PC-3 (cell line): ENCODE measurements around the gene CTNNBIP1. TPM values are rescaled to one million over a fixed set of nuclear protein-coding genes. Genes with fewer than 3 reads are reported as not detected.

Source experiments
- ATAC-seq: fragments of 200-7000 bp; cut with Tn5 transposase; 2 replicates; pipeline ENCODE4 v1.9.1; 2020; ENCODE audit warnings: mild to moderate bottlenecking, moderate library complexity
- BruUV-seq: library from RNA; stranded (reverse); fragments of 400-500 nt; replicated peaks from 2 replicates; lab custom pipeline; 2021; lab: Mats Ljungman, UMichigan
- CTCF ChIA-PET: fragments of 300-600 bp; sonication (Branson Sonifier 250); formaldehyde crosslinking; loops from one replicate; lab custom pipeline; 2022; ENCODE audit warnings: antibody characterized with exemption; lab: Charles Lee
- POLR2A ChIA-PET: fragments of 300-600 bp; sonication (Branson Sonifier 250); formaldehyde crosslinking; loops from one replicate; lab custom pipeline; 2022; ENCODE audit warnings: antibody characterized with exemption; ENCODE audit not compliant: unreplicated experiment; lab: Charles Lee
- DNase-seq: peaks from one replicate; pipeline ENCODE4 v3.0.0-alpha.2; 2015
- H2AFZ ChIP-seq: fragments of 300-600 bp; sonication (generic); 2 replicates; pipeline ENCODE4 v1.6.0; 2016; ENCODE audit warnings: antibody characterized with exemption, low read length
- H3F3A ChIP-seq: fragments of 300-600 bp; sonication (generic); one replicate; pipeline ENCODE4 v1.6.0; 2017; ENCODE audit warnings: antibody characterized with exemption, low read length, control low read depth, mild to moderate bottlenecking; ENCODE audit not compliant: unreplicated experiment
- H3K27ac ChIP-seq: fragments of 300-600 bp; sonication (generic); 2 replicates; pipeline ENCODE4 v1.5.1; 2016; ENCODE audit warnings: mild to moderate bottlenecking, low read length
- H3K27me3 ChIP-seq: fragments of 300-600 bp; sonication (generic); 2 replicates; pipeline ENCODE4 v1.6.1; 2016; ENCODE audit warnings: low read length, mixed read lengths
- H3K36me3 ChIP-seq: fragments of 300-600 bp; sonication (generic); 2 replicates; pipeline ENCODE4 v1.6.1; 2016; ENCODE audit warnings: low read depth, mixed run types, low read length, mixed read lengths
- H3K4me1 ChIP-seq: fragments of 300-600 bp; sonication (generic); 2 replicates; pipeline ENCODE4 v1.5.1; 2016; ENCODE audit warnings: low read length; ENCODE audit not compliant: insufficient read depth
- H3K4me2 ChIP-seq: fragments of 300-600 bp; sonication (generic); 2 replicates; pipeline ENCODE4 v1.6.0; 2016; ENCODE audit warnings: low read length
- H3K4me3 ChIP-seq: fragments of 300-600 bp; sonication (generic); 2 replicates; pipeline ENCODE4 v1.5.1; 2016; ENCODE audit warnings: mild to moderate bottlenecking, low read length, mixed read lengths
- H3K79me2 ChIP-seq: fragments of 300-600 bp; sonication (generic); 2 replicates; pipeline ENCODE4 v1.6.1; 2017; ENCODE audit warnings: low read length, mixed read lengths
- H3K9ac ChIP-seq: fragments of 300-600 bp; sonication (generic); 2 replicates; pipeline ENCODE4 v1.6.0; 2016; ENCODE audit warnings: mild to moderate bottlenecking, low read length
- H3K9me2 ChIP-seq: fragments of 300-600 bp; sonication (generic); replicated peaks from 2 replicates; pipeline ENCODE4 v1.6.1; 2016; ENCODE audit warnings: mixed run types, low read length, mixed read lengths
- H3K9me3 ChIP-seq: fragments of 300-600 bp; sonication (generic); 2 replicates; pipeline ENCODE4 v1.6.1; 2016; ENCODE audit warnings: low read length, mixed read lengths
- H4K20me1 ChIP-seq: fragments of 300-600 bp; sonication (generic); 2 replicates; pipeline ENCODE4 v1.6.1; 2016; ENCODE audit warnings: low read length, mixed read lengths
- EZH2 ChIP-seq: fragments of 300-600 bp; sonication (generic); IDR thresholded peaks from one replicate; pipeline ENCODE4 v1.6.1; 2017; ENCODE audit warnings: antibody characterized with exemption, mild to moderate bottlenecking, low read length; ENCODE audit not compliant: unreplicated experiment
- EZH2phosphoT487 ChIP-seq: fragments of 300-600 bp; sonication (generic); IDR thresholded peaks from 2 replicates; pipeline ENCODE4 v1.6.1; 2018; ENCODE audit warnings: mild to moderate bottlenecking, antibody characterized with exemption, low read length, borderline replicate concordance
- intact Hi-C: fragments of 100-400 bp; cut with micrococcal nuclease; formaldehyde crosslinking; loops from 2 replicates; pipeline ENCODE4 v1.9.0; 2023
- total RNA-seq: library from RNA; depleted of rRNA; stranded (reverse); fragments of >200 nt; gene quantifications from 2 replicates; pipeline ENCODE4 v1.2.3, GENCODE V29; 2014
- TF ChIP-seq, protein P1 (sequence below): fragments of 300-600 bp; sonication (generic); conservative IDR thresholded peaks from 2 replicates; pipeline ENCODE4 v1.5.1; 2017; ENCODE audit warnings: antibody characterized with exemption, low read depth, mild to moderate bottlenecking, low read length

CTNNBIP1 gene
- total RNA-seq, 1 experiment from 2014 or later = 78.1 TPM

DNA sequence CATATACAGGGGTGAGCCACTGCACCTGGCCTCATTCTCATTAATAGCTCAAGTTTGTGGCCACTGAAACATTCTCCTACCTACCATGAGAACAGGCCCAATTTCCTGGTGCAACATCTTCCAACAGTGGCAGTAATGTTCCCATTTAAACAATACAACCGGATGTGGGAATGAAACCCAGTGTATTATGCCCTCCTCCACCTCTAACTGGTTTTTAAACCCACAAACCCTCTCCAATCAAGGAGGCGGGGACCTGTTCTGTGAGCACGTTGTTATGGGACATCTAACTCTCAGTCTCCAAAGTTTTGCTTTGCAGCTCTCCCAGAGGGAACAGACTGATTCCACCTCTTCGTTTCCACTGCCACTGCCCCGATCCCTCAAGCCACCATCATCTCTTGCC lies 2.6 kb downstream of the CTNNBIP1 start:
- CTCF ChIA-PET = no interaction called here

DNA sequence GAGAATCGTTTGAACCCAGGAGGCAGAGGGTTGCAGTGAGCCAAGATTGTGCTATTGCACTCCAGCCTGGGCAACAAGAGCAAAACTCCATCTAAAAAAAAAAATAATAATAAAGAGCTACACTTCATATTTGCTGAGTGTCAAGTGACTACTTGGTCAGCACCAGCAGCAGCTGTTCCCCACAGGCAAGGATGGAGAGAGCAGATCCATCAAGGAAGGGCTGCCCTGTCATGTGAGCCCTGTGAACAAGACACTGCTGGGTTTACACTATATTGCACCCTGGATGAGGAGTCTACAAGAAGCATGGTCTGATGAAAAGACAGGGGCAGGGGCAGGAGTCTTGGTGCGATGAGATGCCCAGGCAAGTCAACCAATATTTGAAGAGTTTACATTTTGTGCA lies 3.6 kb downstream of the CTNNBIP1 start:
- Histone ChIP-seq H3K9ac (no peak overlapping the region), H3K27me3 (no peaks in the 10 kb centered on the region), H3K36me3 (no peaks in the 10 kb centered on the region), H3F3A (no peaks in the 10 kb centered on the region), H3K79me2 (peaks cover 61% of the 10 kb centered on the region), H3K4me2 (no peak overlapping the region), H4K20me1 (no peaks in the 10 kb centered on the region), H3K4me3 (no peak overlapping the region), H3K9me3 (no peaks in the 10 kb centered on the region), H2AFZ (no peak overlapping the region), H3K4me1 (peaks cover 13% of the 10 kb centered on the region), H3K9me2 (no peaks in the 10 kb centered on the region), H3K27ac (no peak overlapping the region)
- POLR2A ChIA-PET = interaction anchor here (0.6 to 0.8 kb wide), 2 partner anchors 14 to 603 kb away, joined by 3 to 4 read pairs; no protein-coding TSS in a partner anchor
- DNase-seq = no peak
- no TSS peak for BruUV-seq
- ATAC-seq = no peak
- CTCF ChIA-PET = no interaction called here
- TF ChIP-seq, protein P1, sequence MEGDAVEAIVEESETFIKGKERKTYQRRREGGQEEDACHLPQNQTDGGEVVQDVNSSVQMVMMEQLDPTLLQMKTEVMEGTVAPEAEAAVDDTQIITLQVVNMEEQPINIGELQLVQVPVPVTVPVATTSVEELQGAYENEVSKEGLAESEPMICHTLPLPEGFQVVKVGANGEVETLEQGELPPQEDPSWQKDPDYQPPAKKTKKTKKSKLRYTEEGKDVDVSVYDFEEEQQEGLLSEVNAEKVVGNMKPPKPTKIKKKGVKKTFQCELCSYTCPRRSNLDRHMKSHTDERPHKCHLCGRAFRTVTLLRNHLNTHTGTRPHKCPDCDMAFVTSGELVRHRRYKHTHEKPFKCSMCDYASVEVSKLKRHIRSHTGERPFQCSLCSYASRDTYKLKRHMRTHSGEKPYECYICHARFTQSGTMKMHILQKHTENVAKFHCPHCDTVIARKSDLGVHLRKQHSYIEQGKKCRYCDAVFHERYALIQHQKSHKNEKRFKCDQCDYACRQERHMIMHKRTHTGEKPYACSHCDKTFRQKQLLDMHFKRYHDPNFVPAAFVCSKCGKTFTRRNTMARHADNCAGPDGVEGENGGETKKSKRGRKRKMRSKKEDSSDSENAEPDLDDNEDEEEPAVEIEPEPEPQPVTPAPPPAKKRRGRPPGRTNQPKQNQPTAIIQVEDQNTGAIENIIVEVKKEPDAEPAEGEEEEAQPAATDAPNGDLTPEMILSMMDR = no peak
- no peak for TF ChIP-seq EZH2phosphoT487
- no peak for TF ChIP-seq EZH2
- intact Hi-C loops = no loop called here

More for the DNA sequence above, 2.6 kb downstream of the CTNNBIP1 start:
- POLR2A ChIA-PET = no interaction called here
- H3K4me2 ChIP-seq = 0 out of 2 replicates have a peak overlapping the region, but pooled peaks have one; percentile 20
- intact Hi-C loops = no loop called here
- no peak overlapping the region for H3K4me3 ChIP-seq
- DNase-seq (no peak), ATAC-seq (no peak)
- H3K36me3 ChIP-seq = no peaks in the 10 kb centered on the region
- no peaks in the 10 kb centered on the region for H3K9me2 ChIP-seq
- H2AFZ ChIP-seq = no peak overlapping the region
- no peak overlapping the region for H3K9ac ChIP-seq
- H3K27me3 ChIP-seq = no peaks in the 10 kb centered on the region
- no TSS peak for BruUV-seq
- no peaks in the 10 kb centered on the region for H3F3A ChIP-seq
- H3K4me1 ChIP-seq = peaks cover 13% of the 10 kb centered on the region
- TF ChIP-seq EZH2phosphoT487 (no peak), EZH2 (no peak)
- TF ChIP-seq, protein P1 = no peak
- no peaks in the 10 kb centered on the region for H3K9me3 ChIP-seq
- H4K20me1 ChIP-seq = no peaks in the 10 kb centered on the region
- H3K27ac ChIP-seq = no peak overlapping the region
- H3K79me2 ChIP-seq = peaks cover 52% of the 10 kb centered on the region

DNA sequence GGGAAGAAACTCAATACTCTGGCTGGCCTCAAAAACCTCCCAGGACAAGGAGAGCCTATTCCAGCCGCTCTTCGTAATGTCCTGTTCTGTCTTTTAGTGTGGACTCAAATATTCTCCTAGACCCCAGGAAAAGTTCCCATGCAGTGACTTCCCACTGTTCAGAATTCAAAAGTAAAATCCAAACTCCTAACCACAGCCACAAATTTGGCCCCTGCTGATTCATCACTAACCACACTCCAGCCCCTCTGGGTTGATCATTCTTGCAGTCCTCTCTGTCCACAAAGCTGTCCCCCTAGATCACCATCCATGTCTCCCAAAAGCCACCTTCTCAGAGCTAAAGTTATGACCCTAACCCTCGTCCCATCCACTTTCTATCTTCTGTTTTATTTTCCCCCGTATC lies 5.1 kb downstream of the CTNNBIP1 start:
- H3K36me3 ChIP-seq = no peaks in the 10 kb centered on the region
- H3K27ac ChIP-seq = no peak overlapping the region
- no peak overlapping the region for H3K4me3 ChIP-seq
- no peak overlapping the region for H2AFZ ChIP-seq
- BruUV-seq = no TSS peak
- CTCF ChIA-PET = interaction anchor here (0.6 kb wide), 1 partner anchor 31 kb away, joined by 3 read pairs; no protein-coding TSS in a partner anchor
- H3K4me1 ChIP-seq = peaks cover 13% of the 10 kb centered on the region
- no peak for DNase-seq
- H3K9me3 ChIP-seq = no peaks in the 10 kb centered on the region
- ATAC-seq = no peak
- TF ChIP-seq, protein P1 = no peak
- TF ChIP-seq EZH2 = no peak
- TF ChIP-seq EZH2phosphoT487 = no peak
- no peaks in the 10 kb centered on the region for H4K20me1 ChIP-seq
- H3F3A ChIP-seq = no peaks in the 10 kb centered on the region
- no peak overlapping the region for H3K9ac ChIP-seq
- intact Hi-C loops = no loop called here
- POLR2A ChIA-PET = no interaction called here
- H3K4me2 ChIP-seq = no peak overlapping the region
- H3K79me2 ChIP-seq = peaks cover 69% of the 10 kb centered on the region
- H3K27me3 ChIP-seq = no peaks in the 10 kb centered on the region
- H3K9me2 ChIP-seq = no peaks in the 10 kb centered on the region
